GM15510 (cell line): ENCODE measurements around the gene WDR35.

Source experiments
- POLR2A ChIP-seq: IDR thresholded peaks from 3 replicates; pipeline ENCODE4 v1.6.1; 2011; ENCODE audit warnings: borderline replicate concordance; ENCODE audit not compliant: insufficient read length; ENCODE audit errors: extremely low read depth

Gene WDR35

GRCh38 chr2:19895535-19895934 lies 94.4 kb downstream of the WDR35 start:
- TF ChIP-seq POLR2A, result no peak

- TF ChIP-seq POLR2A, result no peak
Measured at GRCh38 chr2:19894134-19894792, 95.6 kb downstream of the WDR35 start.

GRCh38 chr2:19893520-19894133 lies 96.3 kb downstream of the WDR35 start:
- TF ChIP-seq POLR2A, result no peak

- TF ChIP-seq POLR2A, result no peak
Measured at GRCh38 chr2:19890104-19890503, 99.8 kb downstream of the WDR35 start.

- no peak for TF ChIP-seq POLR2A
Measured at GRCh38 chr2:19888831-19889230, 101.1 kb downstream of the WDR35 start.

GRCh38 chr2:19887510-19887909 lies 102.4 kb downstream of the WDR35 start:
- no peak for TF ChIP-seq POLR2A

GRCh38 chr2:19886261-19886660 lies 103.6 kb downstream of the WDR35 start:
- TF ChIP-seq POLR2A, result no peak

- TF ChIP-seq POLR2A, result no peak
Measured at GRCh38 chr2:19885791-19886190, 104.1 kb downstream of the WDR35 start.

GRCh38 chr2:19883971-19884720 lies 105.8 kb downstream of the WDR35 start:
- TF ChIP-seq POLR2A, result no peak

- TF ChIP-seq POLR2A, result no peak
Measured at GRCh38 chr2:19883486-19883885, 106.4 kb downstream of the WDR35 start.

- TF ChIP-seq POLR2A, result no peak
Measured at GRCh38 chr2:19882286-19882685, 107.6 kb downstream of the WDR35 start.

GRCh38 chr2:19881908-19882265 lies 108.0 kb downstream of the WDR35 start:
- no peak for TF ChIP-seq POLR2A

GRCh38 chr2:19881221-19881907 lies 108.5 kb downstream of the WDR35 start:
- TF ChIP-seq POLR2A, result no peak

- TF ChIP-seq POLR2A, result no peak
Measured at GRCh38 chr2:19879120-19879519, 110.8 kb downstream of the WDR35 start.

- TF ChIP-seq POLR2A, result no peak
Measured at GRCh38 chr2:19878268-19879046, 111.4 kb downstream of the WDR35 start.

GRCh38 chr2:19876751-19877150 lies 113.2 kb downstream of the WDR35 start:
- no peak for TF ChIP-seq POLR2A

- TF ChIP-seq POLR2A, result no peak
Measured at GRCh38 chr2:19875280-19875679, 114.6 kb downstream of the WDR35 start.
